Effector memory CD4-positive, alpha-beta T cell (primary cell): ENCODE measurements around the gene C15orf39.
"Not testable (repeated sequence)": the region's sequence is repeated elsewhere in the genome, so short reads cannot be mapped to it uniquely, and the experiment has no call there.

Experiments
- DNase-seq, 3 donors: peaks; one replicate each; pipeline ENCODE4 v3.0.0-alpha.2; 2020
- H3K27ac ChIP-seq: 2 replicates; pipeline ENCODE4 v1.7.0; 2013; ENCODE audit warnings: mild to moderate bottlenecking, low read length, moderate library complexity; ENCODE audit not compliant: insufficient read depth, poor library complexity, severe bottlenecking
- H3K27me3 ChIP-seq: replicated peaks from 2 replicates; pipeline ENCODE4 v1.7.0; 2013; ENCODE audit warnings: mild to moderate bottlenecking, low read length; ENCODE audit not compliant: insufficient read depth, control insufficient read depth, poor library complexity, severe bottlenecking
- H3K36me3 ChIP-seq: 2 replicates; pipeline ENCODE4 v1.7.0; 2013; ENCODE audit warnings: mild to moderate bottlenecking, low read length, moderate library complexity; ENCODE audit not compliant: control insufficient read depth, insufficient read depth
- H3K4me1 ChIP-seq: 2 replicates; pipeline ENCODE4 v1.7.0; 2013; ENCODE audit warnings: low read length, mild to moderate bottlenecking; ENCODE audit not compliant: control insufficient read depth, insufficient read depth, poor library complexity, severe bottlenecking
- H3K4me3 ChIP-seq: 2 replicates; pipeline ENCODE4 v1.7.0; 2013; ENCODE audit warnings: low read length, low read depth, mild to moderate bottlenecking; ENCODE audit not compliant: insufficient read depth, poor library complexity, severe bottlenecking
- H3K9me3 ChIP-seq: 2 replicates; pipeline ENCODE4 v1.7.0; 2013; ENCODE audit warnings: mild to moderate bottlenecking, low read length, moderate library complexity; ENCODE audit not compliant: control insufficient read depth

Gene C15orf39

GRCh38 chr15:75161917-75162414 lies 39.7 kb upstream of the C15orf39 start:
- Histone ChIP-seq H3K9me3 (no peaks in the 10 kb centered on the region), H3K4me1 (no peaks in the 10 kb centered on the region), H3K4me3 (no peak overlapping the region), H3K27me3 (no peaks in the 10 kb centered on the region), H3K27ac (no peak overlapping the region), H3K36me3 (no peaks in the 10 kb centered on the region)
- no peak for DNase-seq

- Histone ChIP-seq H3K36me3 (no peaks in the 10 kb centered on the region), H3K4me1 (no peaks in the 10 kb centered on the region), H3K27ac (no peak overlapping the region), H3K27me3 (no peaks in the 10 kb centered on the region), H3K4me3 (no peak overlapping the region), H3K9me3 (no peaks in the 10 kb centered on the region)
- no peak for DNase-seq
These were observed 38.5 kb upstream of the C15orf39 start for GRCh38 chr15:75163150-75163564.

GRCh38 chr15:75164625-75165350 lies 36.9 kb upstream of the C15orf39 start:
- H3K4me1 ChIP-seq = no peaks in the 10 kb centered on the region
- no peaks in the 10 kb centered on the region for H3K9me3 ChIP-seq
- DNase-seq = no peak
- no peaks in the 10 kb centered on the region for H3K36me3 ChIP-seq
- H3K27ac ChIP-seq = no peak overlapping the region
- no peaks in the 10 kb centered on the region for H3K27me3 ChIP-seq
- H3K4me3 ChIP-seq = no peak overlapping the region

GRCh38 chr15:75166489-75167063 lies 35.1 kb upstream of the C15orf39 start:
- H3K4me3 ChIP-seq, H3K36me3 ChIP-seq, H3K27ac ChIP-seq, H3K27me3 ChIP-seq, H3K4me1 ChIP-seq, H3K9me3 ChIP-seq, DNase-seq: not testable (repeated sequence)

GRCh38 chr15:75167588-75168350 lies 33.9 kb upstream of the C15orf39 start:
- no peaks in the 10 kb centered on the region for H3K9me3 ChIP-seq
- no peak overlapping the region for H3K4me3 ChIP-seq
- DNase-seq = no peak
- H3K27me3 ChIP-seq = no peaks in the 10 kb centered on the region
- H3K36me3 ChIP-seq = no peaks in the 10 kb centered on the region
- no peak overlapping the region for H3K27ac ChIP-seq
- peaks cover 4% of the 10 kb centered on the region for H3K4me1 ChIP-seq

- H3K27me3 ChIP-seq = no peaks in the 10 kb centered on the region
- H3K27ac ChIP-seq = no peak overlapping the region
- no peak for DNase-seq
- no peaks in the 10 kb centered on the region for H3K9me3 ChIP-seq
- H3K4me1 ChIP-seq = peaks cover 4% of the 10 kb centered on the region
- no peaks in the 10 kb centered on the region for H3K36me3 ChIP-seq
- H3K4me3 ChIP-seq = no peak overlapping the region
These were observed 33.3 kb upstream of the C15orf39 start for GRCh38 chr15:75168374-75168773.

GRCh38 chr15:75170203-75170602 lies 31.5 kb upstream of the C15orf39 start:
- Histone ChIP-seq H3K4me3 (no peak overlapping the region), H3K4me1 (peaks cover 4% of the 10 kb centered on the region), H3K27ac (no peak overlapping the region), H3K36me3 (no peaks in the 10 kb centered on the region), H3K27me3 (no peaks in the 10 kb centered on the region), H3K9me3 (no peaks in the 10 kb centered on the region)
- no peak for DNase-seq

- Histone ChIP-seq H3K27me3 (no peaks in the 10 kb centered on the region), H3K4me1 (peaks cover 4% of the 10 kb centered on the region), H3K9me3 (no peaks in the 10 kb centered on the region), H3K27ac (no peak overlapping the region), H3K36me3 (no peaks in the 10 kb centered on the region), H3K4me3 (no peak overlapping the region)
- DNase-seq = no peak
These were observed 30.9 kb upstream of the C15orf39 start for GRCh38 chr15:75170711-75171341.

GRCh38 chr15:75171408-75171807 lies 30.3 kb upstream of the C15orf39 start:
- Histone ChIP-seq H3K9me3 (no peaks in the 10 kb centered on the region), H3K27me3 (no peaks in the 10 kb centered on the region), H3K36me3 (no peaks in the 10 kb centered on the region), H3K4me3 (no peak overlapping the region), H3K4me1 (peaks cover 4% of the 10 kb centered on the region), H3K27ac (no peak overlapping the region)
- DNase-seq = no peak
